CD14-positive monocyte (primary cell): ENCODE measurements around the gene OSBPL10. TPM values are rescaled to one million over a fixed set of nuclear protein-coding genes. Genes with fewer than 3 reads are reported as not detected.
A peak's percentile ranks its signal among the peaks of the same experiment; 100 is the strongest.

Source experiments
- DNase-seq, 3 donors: peaks; one replicate each; pipeline ENCODE4 v3.0.0-alpha.2; 2011 to 2022
- H2AFZ ChIP-seq: 2 replicates; pipeline ENCODE4 v1.6.0; 2012; ENCODE audit warnings: mild to moderate bottlenecking, low read depth, low read length, inconsistent platforms; ENCODE audit not compliant: insufficient read depth, poor library complexity, severe bottlenecking
- H3K27ac ChIP-seq, 2 donors: 1 replicate in 1 of 2; 2 replicates in 1 of 2; pipeline ENCODE4 v1.5.1; 2012 to 2013; ENCODE audit warnings: low read length in 2 of 2, control low read depth in 1 of 2, inconsistent platforms in 1 of 2, low read depth in 1 of 2, mild to moderate bottlenecking in 1 of 2
- H3K27me3 ChIP-seq, 2 donors: one replicate each; pipeline versions ENCODE4 v1.6.0 to v1.6.1; 2011 to 2013; ENCODE audit warnings: low read length in 2 of 2; ENCODE audit not compliant: control insufficient read depth in 2 of 2, insufficient read depth in 2 of 2
- H3K36me3 ChIP-seq, 2 donors: replicated peaks in 1 of 2; 1 replicate in 1 of 2; 2 replicates in 1 of 2; pipeline versions ENCODE4 v1.5.1 to v1.6.1; 2012 to 2013; ENCODE audit warnings: low read length in 2 of 2, control low read depth in 1 of 2, inconsistent platforms in 1 of 2, mild to moderate bottlenecking in 1 of 2; ENCODE audit not compliant: insufficient read depth in 2 of 2, control insufficient read depth in 1 of 2
- H3K4me1 ChIP-seq, 2 donors: 1 replicate in 1 of 2; 2 replicates in 1 of 2; pipeline versions ENCODE4 v1.5.1 to v1.6.1; 2012 to 2013; ENCODE audit warnings: low read length in 2 of 2, control low read depth in 1 of 2, inconsistent platforms in 1 of 2, mild to moderate bottlenecking in 1 of 2, moderate library complexity in 1 of 2; ENCODE audit not compliant: insufficient read depth in 2 of 2, control insufficient read depth in 1 of 2
- H3K4me2 ChIP-seq: replicated peaks from 2 replicates; pipeline ENCODE3; 2012; ENCODE audit warnings: low read length, moderate library complexity, mild to moderate bottlenecking; ENCODE audit not compliant: poor library complexity, severe bottlenecking; ENCODE audit errors: extremely low read depth
- H3K4me3 ChIP-seq, 3 experiments: fragments of 200-600 bp in 1 of 3; sonication (generic) in 1 of 3; replicated peaks in 1 of 3; 1 replicate in 2 of 3; 2 replicates in 1 of 3; pipeline ENCODE4 v1.5.1; 2011 to 2013; ENCODE audit warnings: low read length in 3 of 3, mild to moderate bottlenecking in 3 of 3, control low read depth in 2 of 3, low read depth in 2 of 3, inconsistent platforms in 1 of 3, moderate library complexity in 1 of 3
- H3K79me2 ChIP-seq: 2 replicates; pipeline ENCODE4 v1.6.0; 2012; ENCODE audit warnings: mild to moderate bottlenecking, control low read depth, inconsistent platforms, low read length, moderate library complexity; ENCODE audit not compliant: insufficient read depth
- H3K9ac ChIP-seq: 2 replicates; pipeline ENCODE4 v1.6.0; 2017; ENCODE audit warnings: low read length, mild to moderate bottlenecking; ENCODE audit not compliant: insufficient read depth, poor library complexity, severe bottlenecking
- H3K9me3 ChIP-seq, 2 donors: replicated peaks in 1 of 2; 1 replicate in 1 of 2; 2 replicates in 1 of 2; pipeline versions ENCODE4 v1.5.1 to v1.6.1; 2012 to 2013; ENCODE audit warnings: low read length in 2 of 2, control low read depth in 1 of 2; ENCODE audit not compliant: control insufficient read depth in 1 of 2, insufficient read depth in 1 of 2
- H4K20me1 ChIP-seq: 2 replicates; pipeline ENCODE4 v1.6.0; 2012; ENCODE audit warnings: mild to moderate bottlenecking, low read length, control low read depth, moderate library complexity; ENCODE audit not compliant: insufficient read depth
- H3K27ac Mint-ChIP-seq, 7 donors: one replicate each; pipeline ENCODE4 v1.8.0; 2020; ENCODE audit warnings: mild to moderate bottlenecking in 7 of 7, mixed read lengths in 7 of 7, moderate library complexity in 6 of 7, inconsistent platforms in 2 of 7
- H3K27me3 Mint-ChIP-seq, 3 donors: one replicate each; pipeline ENCODE4 v1.8.0; 2021 to 2022; ENCODE audit warnings: low read depth in 3 of 3, mild to moderate bottlenecking in 3 of 3, mixed read lengths in 3 of 3, moderate library complexity in 3 of 3, inconsistent platforms in 1 of 3
- H3K36me3 Mint-ChIP-seq, 2 donors: one replicate each; pipeline ENCODE4 v1.8.0; 2020; ENCODE audit warnings: mixed read lengths in 2 of 2, inconsistent platforms in 1 of 2, mild to moderate bottlenecking in 1 of 2
- H3K4me1 Mint-ChIP-seq: one replicate; pipeline ENCODE4 v1.8.0; 2020; ENCODE audit warnings: mild to moderate bottlenecking, mixed read lengths
- H3K4me3 Mint-ChIP-seq, 2 donors: one replicate each; pipeline ENCODE4 v1.8.0; 2020; ENCODE audit warnings: mild to moderate bottlenecking in 2 of 2, mixed read lengths in 2 of 2, moderate library complexity in 1 of 2
- H3K9me3 Mint-ChIP-seq, 7 donors: one replicate each; pipeline ENCODE4 v1.8.0; 2020 to 2022; ENCODE audit warnings: mixed read lengths in 7 of 7, mild to moderate bottlenecking in 6 of 7, moderate library complexity in 6 of 7, inconsistent platforms in 2 of 7
- CTCF ChIP-seq: fragments of 200-600 bp; IDR thresholded peaks from one replicate; pipeline ENCODE4 v1.8.0; 2022; ENCODE audit warnings: antibody characterized with exemption, mild to moderate bottlenecking
- WGBS: methylation state at CpG from one replicate; pipeline ENCODE4 v1.1.5; 2013; ENCODE audit warnings: missing lambda C conversion rate; ENCODE audit not compliant: insufficient coverage; 5-methylcytosine and 5-hydroxymethylcytosine counted together
- intact Hi-C, 2 donors: fragments of 100-400 bp; cut with micrococcal nuclease; formaldehyde crosslinking; loops; one replicate each; pipeline versions ENCODE4 v1.15.0 to v1.15.1; 2023
- polyA plus RNA-seq, 3 donors: library from polyadenylated mRNA; depleted of rRNA in 1 of 3; unstranded in 2 of 3; stranded (reverse) in 1 of 3; fragments of 300-500 nt in 2 of 3; fragments of >200 nt in 1 of 3; fragmentation: Illumina TruSeq in 2 of 3; gene quantifications; 1 replicate in 2 of 3; 2 replicates in 1 of 3; pipeline ENCODE4 v1.2.3, GENCODE V29; 2012 to 2021

OSBPL10 gene
- polyA plus RNA-seq, 3 donors: 0.03 TPM; not detected in 2

- H3K79me2 ChIP-seq: no peaks in the 10 kb centered on the region
- Mint-ChIP-seq H3K4me1 (peaks cover 29% of the 10 kb centered on the region), H3K36me3 (peaks cover 0 to 6% of the 10 kb centered on the region in 2 donors), H3K27ac (no peak overlapping the region), H3K4me3 (no peak overlapping the region), H3K27me3 (peaks cover 36 to 41% (median 38%) of the 10 kb centered on the region in 3 donors), H3K9me3 (peaks cover 1 to 16% (median 9%) of the 10 kb centered on the region in 7 donors)
- 100% methylated on average over 2 of the region's 4 CpGs for WGBS
- peaks cover 29 to 39% of the 10 kb centered on the region in 2 donors for H3K27me3 ChIP-seq
- H3K4me2 ChIP-seq: no peak overlapping the region
- peaks cover 25 to 29% of the 10 kb centered on the region in 2 donors for H3K4me1 ChIP-seq
- H4K20me1 ChIP-seq: no peaks in the 10 kb centered on the region
- H3K36me3 ChIP-seq: no peaks in the 10 kb centered on the region
- intact Hi-C loops: no loop called here
- H3K4me3 ChIP-seq: no peak overlapping the region
- TF ChIP-seq CTCF: no peak
- H3K9ac ChIP-seq: no peak overlapping the region
- DNase-seq: no peak
- H3K9me3 ChIP-seq: peaks cover 3 to 15% of the 10 kb centered on the region in 2 donors
- H3K27ac ChIP-seq: no peak overlapping the region
- no peak overlapping the region for H2AFZ ChIP-seq
Observed at GRCh38 chr3:31984321-31984720, 3.3 kb upstream of the OSBPL10 start.

- H3K4me1 Mint-ChIP-seq: peaks cover 23% of the 10 kb centered on the region
- under 1% methylated on average over 59 of the region's 66 CpGs for whole genome bisulfite sequencing
- H3K27ac Mint-ChIP-seq: no peak overlapping the region
Observed at GRCh38 chr3:31980530-31981205, 394 bp downstream of the OSBPL10 start.

More at GRCh38 chr3:31980530-31981205, 394 bp downstream of the OSBPL10 start:
- no peaks in the 10 kb centered on the region for H3K36me3 ChIP-seq
- no peaks in the 10 kb centered on the region for H4K20me1 ChIP-seq
- H3K4me2 ChIP-seq: peak overlapping the region; percentile 85
- peaks cover 45 to 57% of the 10 kb centered on the region in 2 donors for H3K27me3 ChIP-seq
- TF ChIP-seq CTCF: no peak
- H2AFZ ChIP-seq: peak overlapping the region; percentile 74
- Mint-ChIP-seq H3K4me3 (peak overlapping the region; percentile 70 to 89), H3K27me3 (peaks cover 57 to 67% (median 61%) of the 10 kb centered on the region in 3 donors), H3K9me3 (peaks cover 0 to 18% (median 6%) of the 10 kb centered on the region in 7 donors), H3K36me3 (peaks cover 0 to 6% of the 10 kb centered on the region in 2 donors)
- H3K27ac ChIP-seq: no peak overlapping the region
- no peaks in the 10 kb centered on the region for H3K79me2 ChIP-seq
- H3K9me3 ChIP-seq: peaks cover 0 to 10% of the 10 kb centered on the region in 2 donors
- peak overlapping the region; percentile 10 to 76 (median 48) for H3K4me3 ChIP-seq
- DNase-seq: no peak
- peaks cover 20 to 23% of the 10 kb centered on the region in 2 donors for H3K4me1 ChIP-seq
- intact Hi-C loops: no loop called here
- H3K9ac ChIP-seq: peak overlapping the region; percentile 50
